ENCODE measurements around the gene PTGES3.
"Not testable (repeated sequence)": the region's sequence is repeated elsewhere in the genome, so short reads cannot be mapped to it uniquely, and the experiment has no call there.

The PTGES3 gene, protein sequence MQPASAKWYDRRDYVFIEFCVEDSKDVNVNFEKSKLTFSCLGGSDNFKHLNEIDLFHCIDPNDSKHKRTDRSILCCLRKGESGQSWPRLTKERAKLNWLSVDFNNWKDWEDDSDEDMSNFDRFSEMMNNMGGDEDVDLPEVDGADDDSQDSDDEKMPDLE

DNA sequence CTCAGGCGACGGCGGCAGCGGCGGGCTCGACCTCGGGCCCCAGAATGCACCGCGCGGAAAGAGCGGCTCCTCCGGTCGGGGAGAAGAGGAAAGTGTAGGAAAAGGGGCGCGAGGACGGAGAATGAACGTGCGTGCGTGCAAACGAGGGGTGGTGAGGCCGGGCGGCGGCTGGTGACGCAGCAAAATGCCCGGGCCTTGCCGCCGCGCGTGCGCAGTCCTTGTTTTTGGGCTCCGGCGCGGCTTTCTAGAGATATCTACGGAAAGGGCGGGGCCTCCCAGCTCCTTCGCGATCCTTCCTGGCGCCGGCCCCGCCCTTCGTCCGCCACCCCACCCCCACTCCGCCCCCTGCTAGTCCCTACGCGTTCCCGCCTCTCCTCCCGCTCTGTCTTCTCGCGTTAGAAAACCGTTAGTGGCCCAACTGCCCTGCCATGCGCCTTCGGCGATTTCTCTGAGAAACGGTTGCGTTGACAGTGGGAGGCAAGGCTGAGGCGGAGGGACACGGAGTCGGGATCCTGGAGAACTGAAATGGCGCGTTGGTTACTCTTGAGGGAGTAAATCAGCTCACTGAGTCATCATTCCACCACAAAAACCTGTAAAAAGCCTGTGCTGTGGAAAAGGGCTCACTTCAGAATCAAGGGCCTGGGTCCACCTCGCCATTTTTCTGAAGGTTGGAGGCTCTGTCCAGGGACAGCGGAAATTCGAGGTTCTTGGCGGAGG, at the start of gene PTGES3:
Gene PTGES3, minus strand, starts transcription at position 156 of the 717 bp plus-strand sequence. CDS start 285 bp downstream, outside the sequence.
- DNase-seq (ENCODE audit: low spot score) = peak; percentile 100

DNA sequence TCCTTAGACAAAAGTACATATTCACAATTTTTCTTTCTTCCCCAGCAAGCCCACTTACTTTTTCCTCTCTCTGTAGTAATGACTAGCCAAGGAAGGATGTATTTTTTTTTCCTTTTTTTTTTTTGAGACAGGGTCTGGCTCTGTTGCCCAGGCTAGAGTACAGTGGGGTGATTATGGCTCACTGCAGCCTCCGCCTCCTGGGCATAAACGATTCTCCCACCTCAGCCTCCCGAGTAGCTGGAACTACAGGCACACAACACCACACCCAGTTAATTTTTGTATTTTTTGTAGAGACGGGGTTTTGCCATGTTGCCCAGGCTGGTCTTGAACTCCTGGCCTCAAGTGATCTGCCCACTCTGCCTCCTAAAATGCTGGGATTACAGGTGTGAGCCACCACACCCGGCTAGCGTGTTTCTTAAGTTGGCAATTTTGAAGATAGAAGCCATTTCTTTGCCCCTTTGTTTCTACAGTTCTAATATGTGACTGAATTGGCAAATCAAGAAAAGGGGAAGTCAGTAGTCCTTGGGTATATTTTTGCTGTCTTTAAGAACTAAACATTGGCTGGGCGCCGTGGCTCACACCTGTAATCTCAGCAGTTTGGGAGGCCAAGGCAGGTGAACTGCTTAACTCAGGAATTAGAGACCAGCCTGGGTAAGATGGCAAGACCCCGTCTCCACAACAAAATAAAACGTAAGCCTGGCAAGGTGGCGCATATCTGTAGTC, 40.2 kb upstream of the PTGES3 start:
- DNase-seq (ENCODE audit: low spot score) = no peak

DNA sequence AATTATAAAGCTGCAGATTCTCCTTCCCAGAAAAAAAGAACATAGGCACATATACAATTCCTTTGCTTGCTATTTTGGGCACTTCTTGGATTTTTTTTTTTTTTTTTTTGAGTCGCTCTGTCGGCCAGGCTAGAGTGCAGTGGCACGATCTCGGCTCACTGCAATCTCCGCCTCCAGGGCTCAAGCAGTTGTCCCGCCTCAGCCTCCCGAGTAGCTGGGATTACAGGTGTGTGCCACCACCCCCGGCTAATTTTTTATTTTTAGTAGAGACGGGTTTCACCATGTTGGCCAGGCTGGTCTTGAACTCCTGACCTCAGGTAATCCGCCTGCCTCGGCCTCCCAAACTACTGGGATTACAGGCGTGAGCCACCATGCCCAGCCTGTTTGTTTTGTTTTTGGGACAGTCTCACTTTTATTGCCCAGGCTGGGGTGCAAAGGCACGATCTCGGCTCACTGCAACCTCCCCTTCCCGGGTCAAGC, 38.2 kb upstream of the PTGES3 start:
- not testable (repeated sequence) for DNase-seq (ENCODE audit: low spot score)

- DNase-seq (ENCODE audit: low spot score) = no peak
These were observed 37.6 kb upstream of the PTGES3 start for GRCh38 chr12:56725723-56726102.

- DNase-seq (ENCODE audit: low spot score) = peak; percentile 100
These were observed 37.1 kb upstream of the PTGES3 start, which contains the start of gene NACA for GRCh38 chr12:56724972-56725722. TSS of gene NACA (minus strand) at chr12:56725299. CDS start at chr12:56724521, 778 bp downstream.

DNA sequence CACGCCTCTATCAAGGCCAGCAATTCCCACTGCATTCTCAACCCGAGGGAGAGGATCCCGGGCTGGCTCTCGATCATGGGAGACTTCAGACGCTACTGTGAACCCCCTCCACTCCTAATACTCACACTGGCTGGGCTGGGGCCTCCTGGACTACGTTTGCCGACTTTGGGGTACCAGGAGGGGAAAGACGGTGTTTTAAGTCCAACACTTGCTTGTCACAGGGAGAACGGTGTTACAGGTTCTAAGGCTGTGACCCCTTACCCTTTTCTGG, 36.6 kb upstream of the PTGES3 start:
- DNase-seq (ENCODE audit: low spot score) = no peak

DNA sequence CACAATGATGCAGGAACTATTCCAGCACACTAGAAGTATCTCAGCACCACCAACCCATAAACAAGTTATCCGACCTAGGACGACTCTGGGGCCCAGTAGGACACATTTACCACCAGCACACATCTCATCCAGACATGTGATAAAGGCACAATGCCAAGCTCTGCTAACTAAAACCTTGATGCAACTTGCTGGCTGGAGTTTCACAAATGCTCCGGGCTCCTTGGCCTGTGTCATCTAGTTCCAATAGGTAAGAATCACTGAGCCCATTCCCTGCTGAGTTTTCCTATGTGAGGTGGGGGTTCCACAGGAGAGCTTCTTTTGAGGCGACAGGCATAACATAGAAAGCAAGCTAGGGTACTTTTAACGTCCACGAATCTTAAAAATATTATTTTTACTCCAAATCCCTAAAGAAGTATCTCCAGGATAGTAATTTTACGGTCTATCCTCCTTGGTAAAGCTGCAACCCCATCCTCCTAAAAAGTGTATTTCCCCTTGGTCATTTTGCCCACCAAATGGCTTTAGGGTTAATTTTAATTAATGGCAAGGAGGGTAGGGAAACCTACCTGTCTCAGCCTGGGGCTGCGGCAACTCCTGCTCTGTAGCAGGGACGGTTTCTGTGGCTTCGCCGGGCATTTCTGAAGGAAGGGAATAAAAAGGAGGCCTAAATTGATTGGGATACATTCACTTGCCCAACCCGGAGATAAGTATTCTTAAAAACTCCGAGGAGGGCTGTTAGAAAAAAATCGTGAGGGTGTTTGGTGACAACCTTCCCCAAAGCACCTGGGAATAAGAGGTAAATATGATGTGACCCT, 36.0 kb upstream of the PTGES3 start:
- DNase-seq (ENCODE audit: low spot score) = peak; percentile 40

DNA sequence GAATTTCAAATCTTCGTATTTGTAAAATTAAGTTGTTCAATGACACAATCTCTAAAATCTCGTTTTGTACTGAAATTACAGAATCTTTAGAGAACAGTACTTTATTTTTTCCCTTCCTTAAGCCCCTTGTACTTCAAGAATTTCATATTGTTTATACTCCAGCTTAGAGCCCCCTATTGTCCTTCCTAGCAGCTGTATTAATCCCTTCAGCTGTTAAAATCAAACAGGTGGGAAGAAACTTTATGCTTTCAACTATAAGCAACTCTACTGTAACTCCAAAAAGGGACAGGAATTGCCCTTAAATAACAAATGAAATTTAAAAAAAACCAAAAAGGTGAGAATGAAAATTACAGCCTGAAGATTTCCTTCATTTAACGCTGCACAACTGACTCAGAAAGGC, 35.3 kb upstream of the PTGES3 start:
- no peak for DNase-seq (ENCODE audit: low spot score)

- DNase-seq (ENCODE audit: low spot score) = no peak
These were observed 34.7 kb upstream of the PTGES3 start for GRCh38 chr12:56722832-56723231.

GRCh38 chr12:56721721-56722120, 33.6 kb upstream of the PTGES3 start:
- no peak for DNase-seq (ENCODE audit: low spot score)

DNA sequence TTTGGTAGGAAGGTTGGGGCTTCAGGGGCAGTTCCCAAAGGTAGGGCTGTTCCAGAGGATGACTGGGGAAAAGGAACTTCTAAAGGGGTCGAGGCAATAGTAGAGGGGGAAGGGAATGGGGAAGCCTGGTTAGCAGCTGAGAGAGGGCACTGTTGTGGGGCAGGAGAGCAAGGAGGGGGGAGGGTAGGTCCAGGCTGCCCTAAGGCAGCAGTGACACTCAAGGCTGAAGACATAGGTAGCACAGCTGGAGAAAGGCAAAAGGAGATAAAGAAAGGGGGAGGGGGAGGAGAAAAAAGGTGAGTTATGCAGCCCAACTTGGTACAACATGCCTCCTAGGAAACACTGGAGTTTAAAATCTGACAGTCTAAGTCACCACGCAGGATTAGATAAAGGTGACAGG, 33.1 kb upstream of the PTGES3 start:
- no peak for DNase-seq (ENCODE audit: low spot score)

GRCh38 chr12:56720731-56721151, 32.7 kb upstream of the PTGES3 start:
- no peak for DNase-seq (ENCODE audit: low spot score)

DNA sequence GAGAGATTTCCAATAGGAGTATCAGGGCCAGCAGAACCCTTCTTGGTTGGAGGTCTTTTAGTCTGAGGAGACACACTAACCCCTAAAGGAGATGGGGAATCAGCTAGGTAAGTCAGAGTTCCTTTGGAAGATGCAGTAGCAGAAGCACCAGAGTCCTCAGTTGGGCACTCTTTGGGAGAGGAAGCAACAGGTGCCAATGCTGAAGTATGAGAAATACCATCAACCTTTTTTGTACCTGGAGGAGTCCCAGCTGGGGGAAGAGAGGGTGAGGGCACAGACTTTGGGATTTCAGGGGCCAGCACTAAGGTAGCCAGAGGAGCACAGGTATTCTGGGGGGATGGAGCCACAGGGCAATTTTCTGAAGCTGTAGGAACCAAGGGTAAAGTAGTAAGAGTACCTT, 31.0 kb upstream of the PTGES3 start:
- DNase-seq (ENCODE audit: low spot score) = no peak

DNA sequence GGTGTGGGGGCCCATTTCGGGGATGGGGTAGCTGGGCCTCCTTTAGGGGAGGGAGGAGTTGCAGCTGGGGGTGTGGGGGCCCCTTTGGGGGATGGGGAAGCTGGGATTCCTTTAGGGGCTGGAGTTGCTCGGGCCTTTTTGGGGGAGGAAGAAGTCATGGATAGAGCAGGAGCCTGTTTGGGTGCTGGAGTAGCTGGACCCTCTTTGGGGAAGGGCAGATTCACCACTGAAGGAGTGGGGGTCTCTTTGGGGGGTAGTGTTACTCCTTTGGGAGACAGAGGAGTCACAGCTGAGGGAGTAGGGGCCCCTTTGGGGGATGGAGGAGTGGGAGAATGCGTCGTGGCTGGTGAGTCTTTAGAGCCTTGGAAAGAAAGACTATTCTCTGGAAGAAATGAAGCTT, 30.6 kb upstream of the PTGES3 start:
- no peak for DNase-seq (ENCODE audit: low spot score)

DNA sequence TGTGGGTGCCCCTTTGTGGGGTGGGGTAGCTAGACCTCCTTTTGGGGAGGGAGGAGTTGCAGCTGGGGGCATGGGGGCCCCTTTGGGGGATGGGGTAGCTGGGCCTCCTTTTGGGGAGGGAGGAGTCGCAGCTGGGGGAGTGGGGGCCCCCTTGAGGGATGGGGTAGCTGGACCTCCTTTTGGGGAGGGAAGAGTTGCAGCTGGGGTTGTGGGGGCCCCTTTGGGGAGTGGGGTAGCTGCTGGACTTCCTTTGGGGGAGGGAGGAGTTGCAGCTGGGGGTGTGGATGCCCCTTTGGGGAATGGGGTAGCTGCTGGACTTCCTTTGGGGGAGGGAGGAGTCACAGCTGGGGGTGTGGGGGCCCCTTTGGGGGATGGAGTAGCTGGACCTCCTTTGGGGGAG, 30.1 kb upstream of the PTGES3 start:
- no peak for DNase-seq (ENCODE audit: low spot score)

- DNase-seq (ENCODE audit: low spot score) = no peak
These were observed 29.1 kb upstream of the PTGES3 start for GRCh38 chr12:56716933-56717880.

- DNase-seq (ENCODE audit: low spot score) = no peak
These were observed 28.4 kb upstream of the PTGES3 start for GRCh38 chr12:56716458-56716857.

- DNase-seq (ENCODE audit: low spot score) = no peak
These were observed 27.7 kb upstream of the PTGES3 start for GRCh38 chr12:56715798-56716197.

DNA sequence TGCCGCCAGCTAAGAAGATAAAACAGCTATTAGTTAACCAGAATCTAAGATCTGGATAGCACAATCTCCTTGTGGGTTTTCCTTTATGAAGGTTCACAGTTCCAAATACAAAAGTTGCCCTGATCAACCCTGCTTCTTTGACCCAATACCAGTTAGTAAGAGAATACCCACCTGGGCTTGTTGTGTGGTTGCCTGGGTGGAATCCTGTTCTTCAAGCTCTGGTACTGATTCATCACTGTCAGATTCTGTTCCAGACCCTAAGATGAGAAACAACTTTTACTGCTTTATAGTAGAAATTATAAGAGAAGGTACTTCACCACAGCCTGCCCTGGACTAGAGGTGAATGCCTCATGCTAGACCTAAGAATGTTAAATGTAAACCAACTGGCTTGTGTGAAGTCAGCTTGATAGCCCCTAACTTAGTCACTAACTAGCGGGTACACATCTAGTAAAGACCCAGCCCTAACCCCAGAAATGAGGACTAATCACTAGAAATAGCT, 26.4 kb upstream of the PTGES3 start:
- no peak for DNase-seq (ENCODE audit: low spot score)

DNA sequence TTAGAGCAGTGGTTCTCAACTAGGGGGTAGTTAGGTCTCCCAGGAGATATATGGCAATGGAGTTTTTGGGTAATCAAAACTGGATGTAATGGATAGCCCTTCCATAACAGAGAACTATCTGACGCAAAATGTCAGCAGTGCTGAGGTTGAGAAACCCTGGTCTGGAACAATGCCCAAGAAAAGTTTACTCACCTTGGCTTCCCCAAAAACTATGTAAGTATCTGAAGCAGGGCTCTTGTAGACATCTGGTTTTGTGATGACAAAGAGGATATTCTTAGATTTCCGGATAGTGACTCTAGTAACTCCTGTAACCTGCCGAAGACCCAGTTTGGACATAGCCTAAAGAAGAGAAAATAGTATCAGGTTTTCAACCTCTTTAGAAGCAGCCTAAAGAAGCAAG, 25.3 kb upstream of the PTGES3 start:
- no peak for DNase-seq (ENCODE audit: low spot score)
